DND-41 (cell line): ENCODE measurements around the gene PANK1.

ENCODE experiments used
- EZH2 ChIP-seq: IDR thresholded peaks from 3 replicates; pipeline ENCODE4 v1.6.1; 2012; ENCODE audit warnings: borderline replicate concordance, low read depth, mild to moderate bottlenecking, moderate library complexity, low read length, inconsistent platforms; ENCODE audit not compliant: severe bottlenecking
- TF ChIP-seq, protein P1 (sequence below): IDR thresholded peaks from 2 replicates; pipeline ENCODE4 v1.5.1; 2012; ENCODE audit warnings: borderline replicate concordance, low read length, moderate library complexity, mild to moderate bottlenecking; ENCODE audit not compliant: poor library complexity, severe bottlenecking; ENCODE audit errors: extremely low read depth

DNA sequence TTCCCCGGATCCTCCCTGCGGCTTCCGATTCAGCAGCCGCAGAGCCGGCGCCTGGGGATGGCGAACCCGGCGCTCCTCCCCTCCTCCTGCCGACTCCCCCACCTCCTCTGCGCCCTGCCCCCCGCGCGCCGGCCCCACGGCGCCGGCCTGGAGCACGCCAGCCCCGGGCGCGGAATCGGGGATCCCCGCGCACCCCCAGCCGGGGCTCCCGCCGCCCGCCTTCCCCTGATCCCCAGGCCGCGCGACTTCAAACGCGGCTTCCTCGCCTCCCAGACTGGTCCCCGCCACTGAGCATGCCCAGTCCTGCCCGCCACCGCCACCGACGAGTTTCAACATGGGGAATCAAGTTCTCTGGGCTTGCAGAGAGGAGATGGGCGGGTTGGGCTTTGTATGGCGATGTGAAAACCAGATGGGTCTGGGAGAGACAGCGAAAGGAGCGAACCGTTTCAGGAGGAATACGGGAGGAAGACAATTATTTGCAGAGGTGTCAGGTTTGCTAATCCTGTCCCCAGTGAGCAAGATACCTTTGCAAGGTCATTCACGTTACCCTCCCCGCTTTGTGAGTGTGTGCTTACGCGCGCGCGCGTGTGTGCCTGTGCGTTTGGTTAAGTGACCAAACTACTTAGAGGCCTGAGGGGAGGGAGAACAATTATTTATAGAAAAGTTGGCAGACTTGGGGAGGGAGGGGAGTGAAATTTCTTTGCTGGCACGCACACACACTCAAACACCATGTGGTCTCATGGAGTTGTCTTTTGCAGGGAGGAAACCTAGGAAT lies at the start of gene PANK1:
- TF ChIP-seq EZH2 = no peak
- TF ChIP-seq, protein P1, sequence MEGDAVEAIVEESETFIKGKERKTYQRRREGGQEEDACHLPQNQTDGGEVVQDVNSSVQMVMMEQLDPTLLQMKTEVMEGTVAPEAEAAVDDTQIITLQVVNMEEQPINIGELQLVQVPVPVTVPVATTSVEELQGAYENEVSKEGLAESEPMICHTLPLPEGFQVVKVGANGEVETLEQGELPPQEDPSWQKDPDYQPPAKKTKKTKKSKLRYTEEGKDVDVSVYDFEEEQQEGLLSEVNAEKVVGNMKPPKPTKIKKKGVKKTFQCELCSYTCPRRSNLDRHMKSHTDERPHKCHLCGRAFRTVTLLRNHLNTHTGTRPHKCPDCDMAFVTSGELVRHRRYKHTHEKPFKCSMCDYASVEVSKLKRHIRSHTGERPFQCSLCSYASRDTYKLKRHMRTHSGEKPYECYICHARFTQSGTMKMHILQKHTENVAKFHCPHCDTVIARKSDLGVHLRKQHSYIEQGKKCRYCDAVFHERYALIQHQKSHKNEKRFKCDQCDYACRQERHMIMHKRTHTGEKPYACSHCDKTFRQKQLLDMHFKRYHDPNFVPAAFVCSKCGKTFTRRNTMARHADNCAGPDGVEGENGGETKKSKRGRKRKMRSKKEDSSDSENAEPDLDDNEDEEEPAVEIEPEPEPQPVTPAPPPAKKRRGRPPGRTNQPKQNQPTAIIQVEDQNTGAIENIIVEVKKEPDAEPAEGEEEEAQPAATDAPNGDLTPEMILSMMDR = no peak
